MCF 10A (cell line): ENCODE measurements around the gene SDK1. TPM values are rescaled to one million over a fixed set of nuclear protein-coding genes. Genes with fewer than 3 reads are reported as not detected.

Source experiments
- BruUV-seq: library from RNA; stranded (reverse); fragments of 400-500 nt; replicated peaks from 2 replicates; lab custom pipeline; 2021; lab: Mats Ljungman, UMichigan
- CTCF ChIA-PET: fragments of 300-600 bp; sonication (Branson Sonifier 250); formaldehyde crosslinking; extraction: SDS; loops from one replicate; lab custom pipeline; 2021; ENCODE audit warnings: antibody characterized with exemption, inconsistent platforms; lab: Yijun Ruan, JAX
- POLR2A ChIA-PET: fragments of 300-600, 350-650 bp; sonication (Branson Sonifier 250); formaldehyde crosslinking; extraction: SDS; loops from one replicate; lab custom pipeline; 2020; ENCODE audit warnings: antibody characterized with exemption, inconsistent platforms; lab: Yijun Ruan, JAX
- DNase-seq: peaks from one replicate; pipeline ENCODE4 v3.0.0-alpha.2; 2018; ENCODE audit not compliant: unreplicated experiment
- H3K27ac Mint-ChIP-seq: one replicate; pipeline ENCODE4 v1.8.0; 2022; ENCODE audit warnings: mild to moderate bottlenecking, low read depth, mixed read lengths; ENCODE audit not compliant: unreplicated experiment
- H3K27me3 Mint-ChIP-seq: one replicate; pipeline ENCODE4 v1.8.0; 2022; ENCODE audit warnings: mixed read lengths; ENCODE audit not compliant: insufficient read depth, unreplicated experiment
- H3K36me3 Mint-ChIP-seq: one replicate; pipeline ENCODE4 v1.8.0; 2022; ENCODE audit warnings: mild to moderate bottlenecking, moderate library complexity, mixed read lengths; ENCODE audit not compliant: insufficient read depth, unreplicated experiment
- H3K4me1 Mint-ChIP-seq: one replicate; pipeline ENCODE4 v1.8.0; 2022; ENCODE audit warnings: mixed read lengths; ENCODE audit not compliant: insufficient read depth, unreplicated experiment
- H3K4me3 Mint-ChIP-seq: one replicate; pipeline ENCODE4 v1.8.0; 2022; ENCODE audit warnings: mild to moderate bottlenecking, moderate library complexity, mixed read lengths; ENCODE audit not compliant: unreplicated experiment
- H3K9me3 Mint-ChIP-seq: one replicate; pipeline ENCODE4 v1.8.0; 2022; ENCODE audit warnings: mixed read lengths; ENCODE audit not compliant: unreplicated experiment
- intact Hi-C: fragments of 100-400 bp; cut with micrococcal nuclease; formaldehyde crosslinking; loops from 2 replicates; pipeline ENCODE4 v1.14.1; 2022
- total RNA-seq: library from RNA; stranded (reverse); gene quantifications from 2 replicates; pipeline ENCODE4 v1.2.3, GENCODE V29; 2022
- TF ChIP-seq, protein P1 (sequence below): fragments of 200-600 bp; IDR thresholded peaks from one replicate; pipeline ENCODE4 v1.8.0; 2022; ENCODE audit warnings: antibody characterized with exemption, mild to moderate bottlenecking; ENCODE audit not compliant: unreplicated experiment

Gene SDK1
- total RNA-seq, 1 experiment from 2014 or later = 3.3 TPM

DNA sequence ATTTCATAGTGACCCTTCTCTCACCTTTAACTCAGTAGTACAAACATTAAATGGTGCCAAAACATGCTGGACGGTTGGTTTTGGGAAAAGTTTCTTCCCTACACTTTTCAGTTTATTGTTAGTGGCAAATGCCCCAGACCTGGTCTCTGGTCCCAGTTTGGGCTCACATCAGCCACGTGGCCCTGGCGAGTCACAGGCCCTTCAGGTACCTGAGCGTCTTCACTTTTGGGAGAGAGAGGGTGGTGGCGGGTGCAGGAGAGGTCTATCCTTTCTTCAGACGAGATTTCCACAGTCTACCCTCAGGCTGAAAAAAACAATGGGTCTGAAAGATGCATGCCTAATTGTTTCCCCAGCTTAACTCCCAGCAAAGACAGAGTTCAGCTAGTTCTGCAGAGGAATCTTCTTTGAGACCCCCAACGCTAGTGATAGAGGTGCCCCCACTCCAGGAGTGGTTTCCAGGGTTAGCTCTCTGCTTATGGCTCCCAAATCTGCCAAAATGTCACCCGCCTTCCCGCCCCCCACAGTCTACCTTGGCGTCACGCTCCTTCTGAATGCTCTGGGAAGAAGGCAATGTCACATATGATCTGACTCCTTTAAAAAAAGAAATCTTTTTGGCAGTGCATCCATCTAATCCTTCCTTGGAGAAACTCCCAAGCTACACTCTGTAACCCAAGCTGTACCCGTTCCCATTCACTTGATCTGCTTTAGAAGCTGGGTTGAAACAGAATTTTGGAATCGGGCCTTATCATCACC, 996.3 kb downstream of the SDK1 start:
- ChIA-PET CTCF (no interaction called here), POLR2A (interaction anchor here (0.7 kb wide), 1 partner anchor 20 kb away, joined by 3 read pairs; no protein-coding TSS in a partner anchor)
- intact Hi-C loops = no loop called here
- no peaks in the 10 kb centered on the region for H3K4me1 Mint-ChIP-seq
- peaks cover 9% of the 10 kb centered on the region for H3K36me3 Mint-ChIP-seq
- no peak for DNase-seq
- no peak overlapping the region for H3K27ac Mint-ChIP-seq
- no TSS peak for BruUV-seq
- H3K27me3 Mint-ChIP-seq = peaks cover 12% of the 10 kb centered on the region
- peaks cover 16% of the 10 kb centered on the region for H3K9me3 Mint-ChIP-seq
- H3K4me3 Mint-ChIP-seq = no peak overlapping the region
- TF ChIP-seq, protein P1, sequence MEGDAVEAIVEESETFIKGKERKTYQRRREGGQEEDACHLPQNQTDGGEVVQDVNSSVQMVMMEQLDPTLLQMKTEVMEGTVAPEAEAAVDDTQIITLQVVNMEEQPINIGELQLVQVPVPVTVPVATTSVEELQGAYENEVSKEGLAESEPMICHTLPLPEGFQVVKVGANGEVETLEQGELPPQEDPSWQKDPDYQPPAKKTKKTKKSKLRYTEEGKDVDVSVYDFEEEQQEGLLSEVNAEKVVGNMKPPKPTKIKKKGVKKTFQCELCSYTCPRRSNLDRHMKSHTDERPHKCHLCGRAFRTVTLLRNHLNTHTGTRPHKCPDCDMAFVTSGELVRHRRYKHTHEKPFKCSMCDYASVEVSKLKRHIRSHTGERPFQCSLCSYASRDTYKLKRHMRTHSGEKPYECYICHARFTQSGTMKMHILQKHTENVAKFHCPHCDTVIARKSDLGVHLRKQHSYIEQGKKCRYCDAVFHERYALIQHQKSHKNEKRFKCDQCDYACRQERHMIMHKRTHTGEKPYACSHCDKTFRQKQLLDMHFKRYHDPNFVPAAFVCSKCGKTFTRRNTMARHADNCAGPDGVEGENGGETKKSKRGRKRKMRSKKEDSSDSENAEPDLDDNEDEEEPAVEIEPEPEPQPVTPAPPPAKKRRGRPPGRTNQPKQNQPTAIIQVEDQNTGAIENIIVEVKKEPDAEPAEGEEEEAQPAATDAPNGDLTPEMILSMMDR = no peak

DNA sequence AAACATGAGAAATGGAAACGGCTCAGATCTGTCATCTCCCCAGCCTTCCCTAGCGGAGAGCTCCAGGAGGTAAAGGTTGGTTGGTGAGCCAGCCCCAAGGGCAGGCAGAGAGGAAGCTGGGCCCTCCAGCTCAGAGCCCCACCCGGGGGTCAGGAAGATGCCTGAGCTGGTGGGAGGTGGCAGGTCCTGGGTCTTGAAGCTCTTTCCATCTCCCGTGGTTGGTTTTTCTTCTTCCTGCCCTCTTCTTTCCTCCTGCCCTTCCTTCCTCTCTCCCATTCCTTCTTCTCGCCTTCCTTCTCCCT, 996.8 kb downstream of the SDK1 start:
- H3K27ac Mint-ChIP-seq = no peak overlapping the region
- H3K27me3 Mint-ChIP-seq = peaks cover 12% of the 10 kb centered on the region
- H3K4me1 Mint-ChIP-seq = no peaks in the 10 kb centered on the region
- ChIA-PET POLR2A (interaction anchor here (0.7 kb wide), 1 partner anchor 20 kb away, joined by 3 read pairs; no protein-coding TSS in a partner anchor), CTCF (no interaction called here)
- peaks cover 9% of the 10 kb centered on the region for H3K36me3 Mint-ChIP-seq
- H3K4me3 Mint-ChIP-seq = no peak overlapping the region
- TF ChIP-seq, protein P1 = no peak
- peaks cover 16% of the 10 kb centered on the region for H3K9me3 Mint-ChIP-seq
- no peak for DNase-seq
- intact Hi-C loops = no loop called here
- BruUV-seq = no TSS peak

DNA sequence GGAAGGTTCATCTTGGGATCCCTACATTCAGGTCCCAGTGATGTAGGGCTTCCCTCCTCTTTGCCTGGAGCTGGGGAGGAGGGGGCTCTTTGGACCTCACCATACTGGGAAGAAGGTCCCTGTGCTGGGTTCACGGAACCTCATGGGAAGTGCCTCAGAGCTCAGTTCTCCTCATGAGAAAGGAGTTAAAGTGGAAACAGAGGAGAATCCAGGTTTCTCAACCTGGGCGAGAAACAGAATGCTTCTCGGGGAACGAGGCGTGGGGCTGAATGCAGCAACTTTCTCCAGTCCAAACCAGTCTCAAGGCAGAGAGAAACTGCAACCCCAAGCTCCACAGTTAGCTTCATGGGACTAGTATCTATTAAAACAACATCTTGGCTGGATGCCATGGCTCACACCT, 998.4 kb downstream of the SDK1 start:
- intact Hi-C loops = no loop called here
- H3K36me3 Mint-ChIP-seq = peaks cover 9% of the 10 kb centered on the region
- DNase-seq = no peak
- BruUV-seq = no TSS peak
- TF ChIP-seq, protein P1 = no peak
- no peaks in the 10 kb centered on the region for H3K4me1 Mint-ChIP-seq
- H3K4me3 Mint-ChIP-seq = no peak overlapping the region
- ChIA-PET POLR2A (interaction anchor here (0.7 kb wide), 1 partner anchor 217 kb away, joined by 3 read pairs; no protein-coding TSS in a partner anchor), CTCF (no interaction called here)
- H3K9me3 Mint-ChIP-seq = peaks cover 9% of the 10 kb centered on the region
- H3K27ac Mint-ChIP-seq = no peak overlapping the region
- peaks cover 12% of the 10 kb centered on the region for H3K27me3 Mint-ChIP-seq

DNA sequence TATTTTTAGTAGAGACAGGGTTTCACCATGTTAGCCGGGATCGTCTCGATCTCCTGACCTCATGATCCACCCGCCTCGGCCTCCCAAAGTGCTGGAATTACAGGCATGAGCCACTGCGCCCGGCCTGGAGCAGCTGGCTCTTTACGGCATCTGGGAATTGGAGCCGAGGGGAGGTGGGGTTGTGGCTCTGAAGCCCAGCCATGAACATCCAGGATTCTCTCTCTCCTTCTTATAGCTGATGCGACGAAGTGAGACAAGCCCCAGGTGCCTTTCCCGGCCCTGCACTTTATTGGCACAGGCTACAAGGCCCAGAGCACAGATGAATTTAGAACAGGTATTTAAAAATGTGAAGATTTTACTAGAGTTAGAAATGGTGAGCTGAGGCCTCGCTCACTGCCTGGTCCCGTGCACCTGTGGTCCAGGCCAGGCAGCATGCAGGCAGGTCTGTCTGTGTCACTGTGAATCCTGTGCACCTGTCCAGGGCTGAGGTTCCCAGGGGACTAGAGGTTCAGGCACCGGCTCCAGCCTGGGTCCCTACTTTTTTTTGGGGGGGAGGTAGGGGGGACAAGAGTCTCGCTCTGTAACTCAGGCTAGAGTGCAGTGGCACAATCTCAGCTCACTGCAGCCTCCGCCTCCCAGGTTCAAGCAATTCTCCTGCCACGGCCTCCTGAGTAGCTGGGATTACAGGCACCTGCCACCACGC, 1001.3 kb downstream of the SDK1 start:
- H3K9me3 Mint-ChIP-seq = peaks cover 9% of the 10 kb centered on the region
- CTCF ChIA-PET = no interaction called here
- H3K4me1 Mint-ChIP-seq = no peaks in the 10 kb centered on the region
- POLR2A ChIA-PET = no interaction called here
- H3K27ac Mint-ChIP-seq = no peak overlapping the region
- no TSS peak for BruUV-seq
- peaks cover 9% of the 10 kb centered on the region for H3K36me3 Mint-ChIP-seq
- DNase-seq = no peak
- no peak overlapping the region for H3K4me3 Mint-ChIP-seq
- intact Hi-C loops = no loop called here
- H3K27me3 Mint-ChIP-seq = peaks cover 12% of the 10 kb centered on the region
- TF ChIP-seq, protein P1 = no peak
